Stimulated activated CD8-positive, alpha-beta memory T cell treated with anti-CD3 and anti-CD28 coated beads, Interleukin-4, amount 100 ng/mL, for 4 hours (primary cell): Measurements from ENCODE around the gene C17orf50.

ENCODE experiments used
- DNase-seq, 2 donors: peaks; one replicate each; pipeline ENCODE4 v3.0.0-alpha.2; 2020; ENCODE audit warnings: low read depth in 2 of 2, low spot score in 1 of 2

Gene C17orf50

GRCh38 chr17:35809855-35810461, 49.3 kb downstream of the C17orf50 start:
- no peak for DNase-seq

- no peak for DNase-seq
These were observed 51.1 kb downstream of the C17orf50 start for GRCh38 chr17:35811759-35812158.

GRCh38 chr17:35812456-35812855, 51.8 kb downstream of the C17orf50 start:
- DNase-seq: no peak
